ENCODE data around the gene WNT6. TPM values are rescaled to one million over a fixed set of nuclear protein-coding genes. Genes with fewer than 3 reads are reported as not detected.

The WNT6 gene
- total RNA-seq, 1 experiment from 2014 or later: not detected

DNA sequence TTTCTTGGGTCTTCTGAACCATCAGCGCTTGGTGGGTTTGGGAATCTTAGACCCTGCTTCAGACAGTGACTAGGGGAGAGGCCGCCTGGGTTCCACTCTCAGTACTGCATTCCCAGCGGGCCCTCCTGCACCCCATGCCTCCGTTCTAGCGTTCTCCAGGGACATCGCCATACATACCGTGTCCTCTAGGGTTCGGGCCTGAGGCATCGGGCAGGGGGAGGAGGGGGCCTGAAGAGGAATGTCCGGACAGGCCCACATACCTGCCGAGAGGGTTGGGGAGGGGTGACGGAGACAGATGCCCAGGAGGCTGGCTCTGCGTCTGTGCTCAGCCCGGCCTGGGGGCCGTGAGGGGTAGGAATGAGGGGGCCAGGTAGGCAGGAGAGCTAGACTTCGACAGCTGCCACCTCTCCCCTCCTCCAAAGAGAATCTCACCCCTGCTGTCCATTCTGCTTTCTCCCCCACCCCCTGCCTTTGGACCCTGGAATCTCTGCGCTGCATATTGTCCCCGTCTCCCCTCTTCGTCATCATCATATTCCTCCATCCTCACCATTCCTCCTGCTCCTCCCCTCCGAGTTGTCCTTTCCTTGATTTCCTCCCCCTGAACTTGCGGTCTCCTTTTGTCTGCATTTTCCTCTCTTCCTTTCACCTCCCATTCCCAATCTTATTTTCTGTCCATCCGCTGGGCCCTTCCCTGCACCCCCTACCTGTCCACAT lies 13.2 kb downstream of the WNT6 start:
- Histone ChIP-seq H3K27ac (ENCODE audit: low read length) (no peak overlapping the region), H4K20me1 (ENCODE audit: low read length) (no peaks in the 10 kb centered on the region), H3K4me3 (ENCODE audit: low read length) (no peak overlapping the region), H3F3A (ENCODE audit: low read length, unreplicated experiment) (no peaks in the 10 kb centered on the region), H3K9me3 (ENCODE audit: low read length) (no peaks in the 10 kb centered on the region), H3K4me1 (ENCODE audit: insufficient read depth, low read length) (no peaks in the 10 kb centered on the region), H3K4me2 (ENCODE audit: low read length) (no peak overlapping the region), H3K9ac (ENCODE audit: low read length) (no peak overlapping the region), H2AFZ (ENCODE audit: low read length) (no peak overlapping the region), H3K36me3 (ENCODE audit: low read depth, low read length) (no peaks in the 10 kb centered on the region), H3K9me2 (replicated peaks; ENCODE audit: low read length) (no peaks in the 10 kb centered on the region), H3K79me2 (ENCODE audit: low read length) (no peaks in the 10 kb centered on the region), H3K27me3 (ENCODE audit: low read length) (no peaks in the 10 kb centered on the region; the same call in 1 of the 2 replicates)
- no TSS peak for BruUV-seq (replicated peaks)
- no peak for DNase-seq
- ChIA-PET CTCF (interaction anchor here (0.5 kb wide), 1 partner anchor 15 kb away, joined by 3 read pairs; no protein-coding TSS in a partner anchor), POLR2A (ENCODE audit: unreplicated experiment) (no interaction called here)
- TF ChIP-seq EZH2phosphoT487 (IDR thresholded peaks at IDR 0.05; ENCODE audit: borderline replicate concordance, low read length) (no peak), EZH2 (IDR thresholded peaks at IDR 0.05; ENCODE audit: low read length, unreplicated experiment) (no peak)
- TF ChIP-seq, protein P1, sequence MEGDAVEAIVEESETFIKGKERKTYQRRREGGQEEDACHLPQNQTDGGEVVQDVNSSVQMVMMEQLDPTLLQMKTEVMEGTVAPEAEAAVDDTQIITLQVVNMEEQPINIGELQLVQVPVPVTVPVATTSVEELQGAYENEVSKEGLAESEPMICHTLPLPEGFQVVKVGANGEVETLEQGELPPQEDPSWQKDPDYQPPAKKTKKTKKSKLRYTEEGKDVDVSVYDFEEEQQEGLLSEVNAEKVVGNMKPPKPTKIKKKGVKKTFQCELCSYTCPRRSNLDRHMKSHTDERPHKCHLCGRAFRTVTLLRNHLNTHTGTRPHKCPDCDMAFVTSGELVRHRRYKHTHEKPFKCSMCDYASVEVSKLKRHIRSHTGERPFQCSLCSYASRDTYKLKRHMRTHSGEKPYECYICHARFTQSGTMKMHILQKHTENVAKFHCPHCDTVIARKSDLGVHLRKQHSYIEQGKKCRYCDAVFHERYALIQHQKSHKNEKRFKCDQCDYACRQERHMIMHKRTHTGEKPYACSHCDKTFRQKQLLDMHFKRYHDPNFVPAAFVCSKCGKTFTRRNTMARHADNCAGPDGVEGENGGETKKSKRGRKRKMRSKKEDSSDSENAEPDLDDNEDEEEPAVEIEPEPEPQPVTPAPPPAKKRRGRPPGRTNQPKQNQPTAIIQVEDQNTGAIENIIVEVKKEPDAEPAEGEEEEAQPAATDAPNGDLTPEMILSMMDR (conservative IDR thresholded peaks at IDR 0.05; ENCODE audit: low read depth, low read length): no peak
- no peak for ATAC-seq
- intact Hi-C loops (cut with micrococcal nuclease): no loop called here

- POLR2A ChIA-PET (ENCODE audit: unreplicated experiment): no interaction called here
Measured at GRCh38 chr2:218873359-218874194, 14.0 kb downstream of the WNT6 start.

More at GRCh38 chr2:218873359-218874194, 14.0 kb downstream of the WNT6 start:
- no peaks in the 10 kb centered on the region for H3K36me3 ChIP-seq (ENCODE audit: low read depth, low read length)
- no peak for ATAC-seq
- H3K27me3 ChIP-seq (ENCODE audit: low read length): no peaks in the 10 kb centered on the region; the same call in 1 of the 2 replicates
- H4K20me1 ChIP-seq (ENCODE audit: low read length): no peaks in the 10 kb centered on the region
- H3K9ac ChIP-seq (ENCODE audit: low read length): no peak overlapping the region
- H3K9me3 ChIP-seq (ENCODE audit: low read length): no peaks in the 10 kb centered on the region
- TF ChIP-seq EZH2 (IDR thresholded peaks at IDR 0.05; ENCODE audit: low read length, unreplicated experiment): no peak
- TF ChIP-seq, protein P1 (conservative IDR thresholded peaks at IDR 0.05; ENCODE audit: low read depth, low read length): no peak
- TF ChIP-seq EZH2phosphoT487 (IDR thresholded peaks at IDR 0.05; ENCODE audit: borderline replicate concordance, low read length): no peak
- no peaks in the 10 kb centered on the region for H3K79me2 ChIP-seq (ENCODE audit: low read length)
- H2AFZ ChIP-seq (ENCODE audit: low read length): no peak overlapping the region
- no peaks in the 10 kb centered on the region for H3K4me1 ChIP-seq (ENCODE audit: insufficient read depth, low read length)
- no peak overlapping the region for H3K4me3 ChIP-seq (ENCODE audit: low read length)
- intact Hi-C loops (cut with micrococcal nuclease): no loop called here
- no peak overlapping the region for H3K27ac ChIP-seq (ENCODE audit: low read length)
- CTCF ChIA-PET: no interaction called here
- H3K4me2 ChIP-seq (ENCODE audit: low read length): no peak overlapping the region
- DNase-seq: no peak
- no TSS peak for BruUV-seq (replicated peaks)
- no peaks in the 10 kb centered on the region for H3K9me2 ChIP-seq (replicated peaks; ENCODE audit: low read length)
- H3F3A ChIP-seq (ENCODE audit: low read length, unreplicated experiment): no peaks in the 10 kb centered on the region

Data from PC-3 (cell line).